NCI-H524 treated with DMSO at 0.1 percent for 48 hours (cell line): ENCODE measurements around the gene OR5D18.
"Not testable (repeated sequence)": the region's sequence is repeated elsewhere in the genome, so short reads cannot be mapped to it uniquely, and the experiment has no call there.

ENCODE experiments used
- DNase-seq: peaks from one replicate; lab custom pipeline; 2025; lab: John Stamatoyannopoulos, UW

Gene OR5D18

DNA sequence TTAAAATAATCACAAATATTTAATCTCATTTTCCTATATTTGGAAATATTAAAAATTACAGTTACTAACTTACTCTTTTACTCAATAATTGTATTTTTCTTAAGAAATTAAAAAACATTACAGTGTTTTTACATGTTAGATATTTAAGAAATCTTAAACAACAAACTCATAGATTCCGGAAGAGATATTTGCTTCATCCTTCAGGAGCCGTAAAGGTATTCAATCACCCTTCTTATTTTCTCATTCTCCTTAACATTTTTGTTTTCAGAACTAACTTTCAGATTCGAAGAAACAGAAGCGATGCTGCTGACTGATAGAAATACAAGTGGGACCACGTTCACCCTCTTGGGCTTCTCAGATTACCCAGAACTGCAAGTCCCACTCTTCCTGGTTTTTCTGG, at the start of gene OR5D18:
Gene OR5D18, plus strand, starts transcription at position 301 of the 400 bp plus-strand sequence. Its CDS starts 0 bp downstream, at position 301.
- DNase-seq = no peak

DNA sequence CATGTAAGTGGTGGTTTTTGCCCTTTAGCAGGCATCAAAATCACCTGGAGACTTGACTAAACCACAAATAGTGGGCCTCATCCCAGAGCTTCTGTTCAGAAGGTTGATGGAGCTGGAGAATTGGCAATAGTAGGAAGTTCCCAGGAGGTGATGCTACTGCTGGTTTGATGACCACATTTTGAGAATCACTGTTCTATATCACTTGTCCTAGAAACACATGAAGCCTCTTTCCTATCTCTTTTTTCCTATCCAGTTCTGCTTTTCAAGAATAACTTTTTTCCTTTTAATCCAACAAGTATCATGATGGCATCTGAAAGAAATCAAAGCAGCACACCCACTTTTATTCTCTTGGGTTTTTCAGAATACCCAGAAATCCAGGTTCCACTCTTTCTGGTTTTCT, 46.3 kb upstream of the OR5D18 start, which contains the start of gene OR5D13:
Gene OR5D13, plus strand, starts transcription at position 301 of the 400 bp plus-strand sequence. Its CDS starts 0 bp downstream, at position 301.
- DNase-seq = no peak

DNA sequence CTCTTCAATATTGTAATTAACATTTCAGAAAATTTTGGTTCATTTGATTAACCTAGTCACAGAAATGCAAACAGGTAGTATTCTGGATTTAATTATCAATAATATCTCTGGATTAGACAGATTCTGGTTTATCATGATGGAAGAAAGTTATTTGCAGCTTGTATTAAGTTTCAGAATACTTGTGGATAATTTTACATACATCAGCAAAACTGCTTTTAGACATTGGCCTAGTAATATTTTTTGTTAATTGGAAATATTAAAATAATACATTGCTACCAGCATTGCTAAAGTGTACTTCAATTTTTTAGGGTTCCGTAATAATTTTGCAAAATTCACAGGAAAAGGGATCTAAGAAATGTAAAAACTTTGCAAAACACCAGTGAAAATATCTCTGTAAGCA, 27.8 kb upstream of the OR5D18 start:
- DNase-seq = no peak

DNA sequence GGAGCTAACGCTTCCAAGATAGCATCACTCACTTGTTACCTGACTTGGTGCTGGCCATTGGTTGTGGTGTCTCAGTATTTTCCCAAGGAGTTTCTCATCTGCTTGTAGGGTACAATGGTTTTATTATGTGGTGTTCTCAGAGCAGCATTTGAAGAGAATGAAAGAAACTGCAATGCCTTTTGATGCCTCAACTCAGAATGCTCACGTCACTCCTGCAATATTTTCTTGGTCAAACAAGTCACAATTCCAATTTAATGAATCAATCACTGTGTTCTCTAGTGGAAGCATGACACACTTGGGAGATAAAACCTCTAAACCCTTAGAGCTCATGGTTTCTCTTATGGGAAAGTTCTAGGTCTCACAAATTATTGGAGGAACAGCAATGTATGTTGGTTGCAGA, 26.1 kb upstream of the OR5D18 start:
- DNase-seq = no peak

DNA sequence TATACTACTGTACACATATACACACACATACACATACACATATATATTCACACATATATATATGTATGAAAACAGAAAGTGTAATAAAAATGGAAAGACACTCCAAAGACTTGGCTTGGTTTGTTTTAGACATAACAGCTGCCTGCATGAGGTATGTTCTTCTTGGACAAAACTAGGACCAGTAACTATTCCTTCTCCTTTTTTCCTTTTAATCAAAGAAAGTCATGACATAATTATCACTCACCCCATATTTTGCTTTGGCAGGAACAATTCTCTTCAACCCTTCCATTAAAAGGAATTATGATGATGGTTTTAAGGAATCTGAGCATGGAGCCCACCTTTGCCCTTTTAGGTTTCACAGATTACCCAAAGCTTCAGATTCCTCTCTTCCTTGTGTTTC, 24.2 kb upstream of the OR5D18 start, which contains the start of gene OR5D14:
Gene OR5D14, plus strand, starts transcription at position 301 of the 400 bp plus-strand sequence. Its CDS starts 0 bp downstream, at position 301.
- DNase-seq = no peak

DNA sequence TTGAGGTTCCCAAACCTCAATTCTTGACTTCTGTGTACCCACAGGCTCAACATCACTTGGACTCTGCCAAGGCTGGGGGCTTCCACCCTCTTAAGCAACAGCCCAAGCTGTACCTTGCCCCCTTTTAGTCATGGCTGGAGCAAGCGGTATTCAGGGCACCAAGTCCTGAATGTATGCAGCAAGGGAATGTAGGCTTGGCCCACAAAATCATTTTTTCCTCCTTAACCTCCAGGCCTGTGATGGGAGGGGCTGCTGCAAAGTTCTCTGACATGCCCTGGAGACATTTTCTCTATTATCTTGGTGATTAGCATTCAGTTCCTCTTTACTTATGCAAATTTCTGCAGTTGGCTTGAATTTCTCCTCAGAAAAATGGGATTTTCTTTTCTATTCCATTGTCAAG, 13.2 kb upstream of the OR5D18 start:
- DNase-seq = no peak

DNA sequence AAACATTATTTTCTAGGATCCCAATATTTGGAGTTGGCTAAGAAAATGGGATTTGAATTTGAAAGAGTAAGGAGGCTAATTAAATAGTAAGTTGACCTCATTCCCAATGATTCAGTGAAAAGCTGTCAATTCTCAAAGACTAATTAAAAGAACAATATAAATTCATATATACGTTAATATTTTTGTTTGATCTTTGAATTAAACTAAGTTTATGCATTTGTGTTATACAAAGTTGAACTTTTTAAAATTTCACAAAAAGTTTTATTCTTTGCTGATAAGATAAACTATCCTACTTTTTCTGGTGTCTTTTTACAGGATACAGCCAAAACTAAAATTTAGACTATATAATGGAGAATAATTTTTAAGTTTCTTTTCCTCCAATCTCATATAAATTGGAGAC, 8.4 kb upstream of the OR5D18 start, which contains the start of gene OR5L1:
Gene OR5L1, plus strand, starts transcription at position 301 of the 400 bp plus-strand sequence. CDS start 100 bp downstream, outside the sequence.
- DNase-seq = no peak

DNA sequence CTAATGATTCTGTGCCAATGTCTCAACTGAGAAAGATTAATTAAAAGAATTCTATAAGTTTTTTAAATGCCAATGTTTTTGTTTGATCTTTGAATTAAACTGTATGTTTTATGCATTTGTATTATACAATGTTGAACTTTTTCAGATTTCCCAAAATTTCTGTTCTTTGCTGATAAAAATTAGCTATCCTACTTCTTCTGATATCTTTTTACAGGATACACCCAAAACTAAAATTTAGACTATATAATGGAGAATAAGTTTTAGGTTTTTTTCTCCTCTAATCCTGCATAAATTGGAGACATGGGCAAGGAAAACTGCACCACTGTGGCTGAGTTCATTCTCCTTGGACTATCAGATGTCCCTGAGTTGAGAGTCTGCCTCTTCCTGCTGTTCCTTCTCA, 7.5 kb downstream of the OR5D18 start, which contains the start of gene OR5L2:
Gene OR5L2, plus strand, starts transcription at position 301 of the 400 bp plus-strand sequence. Its CDS starts 0 bp downstream, at position 301.
- no peak for DNase-seq

DNA sequence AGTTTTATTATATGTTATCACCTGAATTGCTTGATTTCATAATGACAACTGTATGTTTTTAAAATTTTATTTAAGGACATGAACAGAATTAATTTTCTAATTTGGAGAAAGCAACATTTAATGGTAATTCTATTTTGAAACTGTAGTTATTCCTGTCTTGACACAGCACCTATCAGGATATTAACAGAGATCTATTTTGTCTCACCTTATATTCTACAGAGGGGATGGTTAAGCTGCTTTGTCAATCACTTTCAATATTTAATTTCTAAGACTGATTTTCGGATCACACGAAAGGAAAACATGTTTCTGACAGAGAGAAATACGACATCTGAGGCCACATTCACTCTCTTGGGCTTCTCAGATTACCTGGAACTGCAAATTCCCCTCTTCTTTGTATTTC, 19.0 kb downstream of the OR5D18 start, which contains the start of gene OR5D16:
Gene OR5D16, plus strand, starts transcription at position 301 of the 400 bp plus-strand sequence. Its CDS starts 0 bp downstream, at position 301.
- DNase-seq = no peak

DNA sequence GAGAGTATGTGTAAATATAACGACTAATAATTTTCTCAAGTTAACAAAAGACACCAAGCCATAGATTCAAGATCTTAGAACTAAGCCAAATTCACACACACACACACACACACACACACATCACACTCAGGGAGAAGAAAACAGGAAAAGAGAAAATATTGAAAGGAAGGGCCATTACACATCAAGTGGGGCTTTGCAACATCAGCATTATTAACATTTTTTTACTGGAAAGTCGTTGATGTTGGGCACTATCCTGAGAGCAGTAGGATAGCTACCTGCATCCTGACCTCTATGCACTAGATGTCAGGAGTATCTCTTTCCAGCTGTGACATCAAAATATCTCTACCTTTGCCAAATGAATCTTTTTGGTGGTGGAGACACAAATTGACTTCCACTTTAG, 28.0 kb downstream of the OR5D18 start:
- no peak for DNase-seq

DNA sequence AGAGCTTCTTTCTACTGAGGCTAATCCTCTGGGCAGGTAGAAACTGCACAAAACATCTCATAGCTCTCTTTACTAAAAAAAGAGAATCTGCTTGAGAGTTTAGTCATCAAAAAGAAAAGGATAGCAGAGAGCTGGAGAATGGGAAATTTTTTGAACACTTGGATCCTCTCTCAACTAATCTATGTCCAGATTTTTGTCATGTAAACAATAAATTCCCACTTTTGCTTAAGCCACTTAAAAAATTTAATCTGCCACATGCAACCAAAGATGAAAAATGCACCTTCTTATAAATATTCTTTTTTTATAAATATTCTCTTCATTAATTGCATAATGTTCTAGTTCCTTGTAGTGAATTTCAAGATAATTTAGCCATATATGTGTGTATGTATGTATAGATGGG, 29.6 kb downstream of the OR5D18 start:
- no peak for DNase-seq

DNA sequence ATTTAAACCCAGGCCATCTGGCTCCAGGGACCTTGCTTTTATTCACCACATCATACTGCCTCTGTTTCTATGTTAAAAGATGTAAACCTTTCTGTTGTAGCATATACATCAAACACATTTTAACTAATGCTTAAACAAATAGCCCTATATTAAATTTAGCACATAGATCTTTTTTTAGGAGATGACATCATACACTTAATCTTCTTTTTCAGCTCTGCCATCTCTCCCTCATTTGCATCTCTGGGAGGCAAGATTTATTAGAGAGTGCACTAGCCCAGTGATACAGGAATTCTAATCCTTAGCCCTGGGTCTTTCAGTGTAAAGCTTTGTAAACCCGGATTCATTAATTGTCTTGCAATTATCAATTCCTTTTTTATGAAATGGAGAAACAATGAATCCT, 32.7 kb downstream of the OR5D18 start:
- DNase-seq = no peak

DNA sequence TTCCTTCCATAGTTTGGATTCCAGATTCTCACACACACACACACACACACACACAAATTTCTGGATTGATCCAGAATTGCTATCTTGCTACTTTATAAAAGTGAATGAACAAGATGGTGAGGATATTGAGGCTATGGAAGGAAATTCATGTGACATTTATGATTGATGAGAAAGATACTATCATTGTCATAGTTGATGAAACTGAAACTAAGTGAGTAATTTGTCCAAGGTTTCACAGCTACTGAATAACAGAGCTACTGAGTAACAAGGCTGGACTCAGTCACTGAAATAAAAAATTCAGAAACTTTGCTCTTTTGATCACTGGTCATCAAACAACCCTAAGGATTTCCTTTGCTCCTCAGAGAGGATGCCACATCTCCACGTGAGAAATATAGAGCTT, 35.3 kb downstream of the OR5D18 start:
- no peak for DNase-seq

DNA sequence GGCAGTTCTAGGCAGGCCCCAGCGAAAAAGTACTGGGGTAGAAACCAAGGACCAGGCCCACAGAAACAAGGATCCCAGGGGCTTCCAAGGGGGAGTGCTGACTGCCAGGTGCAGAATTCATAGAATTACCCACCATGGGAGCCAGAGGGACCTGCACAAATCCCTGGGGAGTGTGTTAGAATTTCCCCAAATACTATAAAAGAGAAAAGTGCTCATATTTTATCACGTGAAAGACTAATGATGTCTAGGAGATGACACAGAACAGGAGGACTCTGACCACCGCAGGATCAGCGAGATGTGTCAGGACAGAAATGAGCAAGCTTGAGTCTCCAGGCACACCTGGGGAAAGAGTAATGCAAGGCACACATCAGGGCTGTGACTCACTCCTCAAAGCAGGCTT, 47.9 kb downstream of the OR5D18 start:
- not testable (repeated sequence) for DNase-seq
